Measurements from ENCODE around the gene KIAA1755.

GRCh38 chr20:38209054-38209675 is 51.4 kb downstream of the KIAA1755 start:
- TF ChIP-seq EZH2 (IDR thresholded peaks at IDR 0.05; ENCODE audit: insufficient read depth, poor library complexity, severe bottlenecking): no peak
- TF ChIP-seq EZH2phosphoT487 (IDR thresholded peaks at IDR 0.05; ENCODE audit: insufficient read depth, low read depth): no peak
